SIG-M5 treated with dmso at 0.1 percent for 504 hours (cell line): ENCODE results near the gene ARHGEF4.
"Not testable (repeated sequence)": the region's sequence is repeated elsewhere in the genome, so short reads cannot be mapped to it uniquely, and the experiment has no call there.

ENCODE experiments used
- DNase-seq: peaks from one replicate; lab custom pipeline; 2025; ENCODE audit not compliant: unreplicated experiment; lab: John Stamatoyannopoulos, UW

ARHGEF4 gene

GRCh38 chr2:130883496-130883895 lies 46.8 kb downstream of the ARHGEF4 start:
- DNase-seq = no peak

GRCh38 chr2:130884013-130884412 lies 47.3 kb downstream of the ARHGEF4 start:
- DNase-seq = no peak

- no peak for DNase-seq
These were observed 47.8 kb downstream of the ARHGEF4 start for GRCh38 chr2:130884503-130884902.

GRCh38 chr2:130887643-130888042 lies 50.9 kb downstream of the ARHGEF4 start:
- DNase-seq = no peak

- no peak for DNase-seq
These were observed 54.4 kb downstream of the ARHGEF4 start for GRCh38 chr2:130890941-130891669.

GRCh38 chr2:130891966-130892365 lies 55.3 kb downstream of the ARHGEF4 start:
- DNase-seq = no peak

GRCh38 chr2:130892793-130893785 lies 56.4 kb downstream of the ARHGEF4 start:
- no peak for DNase-seq

- DNase-seq = no peak
These were observed 57.7 kb downstream of the ARHGEF4 start for GRCh38 chr2:130894326-130894942.

GRCh38 chr2:130896813-130897212 lies 60.1 kb downstream of the ARHGEF4 start:
- no peak for DNase-seq

- no peak for DNase-seq
These were observed 61.8 kb downstream of the ARHGEF4 start for GRCh38 chr2:130898553-130898952.

GRCh38 chr2:130899306-130899705 lies 62.6 kb downstream of the ARHGEF4 start:
- no peak for DNase-seq

- no peak for DNase-seq
These were observed 64.3 kb downstream of the ARHGEF4 start for GRCh38 chr2:130901061-130901460.

- DNase-seq = not testable (repeated sequence)
These were observed 64.9 kb downstream of the ARHGEF4 start for GRCh38 chr2:130901626-130902025.

GRCh38 chr2:130908832-130909231 lies 72.1 kb downstream of the ARHGEF4 start:
- DNase-seq = no peak

GRCh38 chr2:130910931-130911330 lies 74.2 kb downstream of the ARHGEF4 start:
- DNase-seq = no peak

GRCh38 chr2:130911482-130911881 lies 74.8 kb downstream of the ARHGEF4 start:
- no peak for DNase-seq

- DNase-seq = no peak
These were observed 75.3 kb downstream of the ARHGEF4 start for GRCh38 chr2:130911996-130912395.

- no peak for DNase-seq
These were observed 75.8 kb downstream of the ARHGEF4 start for GRCh38 chr2:130912471-130912870.

GRCh38 chr2:130913891-130914290 lies 77.2 kb downstream of the ARHGEF4 start:
- DNase-seq = no peak

- DNase-seq = no peak
These were observed 78.4 kb downstream of the ARHGEF4 start for GRCh38 chr2:130915149-130915548.

GRCh38 chr2:130915595-130916437 lies 79.1 kb downstream of the ARHGEF4 start:
- DNase-seq = no peak
